HCT116 (cell line): ENCODE measurements around the gene LDAH. TPM values are rescaled to one million over a fixed set of nuclear protein-coding genes. Genes with fewer than 3 reads are reported as not detected.

Source experiments
- ATAC-seq: fragments of 200-7000 bp; cut with Tn5 transposase; 2 replicates; pipeline ENCODE4 v1.9.1; 2020; ENCODE audit warnings: mild to moderate bottlenecking, moderate library complexity
- BruUV-seq: library from RNA; stranded (reverse); fragments of 400-500 nt; replicated peaks from 2 replicates; lab custom pipeline; 2021; lab: Mats Ljungman, UMichigan
- CTCF ChIA-PET: fragments of 300-600 bp; sonication (Branson Sonifier 250); formaldehyde crosslinking; loops from one replicate; lab custom pipeline; 2021; ENCODE audit warnings: antibody characterized with exemption; lab: Charles Lee
- POLR2A ChIA-PET: fragments of 300-600, 350-600 bp; sonication (Branson Sonifier 250); formaldehyde crosslinking; loops from one replicate; lab custom pipeline; 2021; ENCODE audit warnings: antibody characterized with exemption; lab: Charles Lee
- RAD21 ChIA-PET, 2 experiments: fragments of 300-600 bp; sonication (Branson Sonifier 250); formaldehyde crosslinking; loops; one replicate each; lab custom pipeline; 2023; ENCODE audit warnings: low total read pairs in 2 of 2; ENCODE audit not compliant: uncharacterized antibody in 2 of 2, unreplicated experiment in 2 of 2, low non-redundant PET in 1 of 2; lab: Charles Lee
- DNase-seq: peaks from one replicate; pipeline ENCODE4 v3.0.0-alpha.2; 2010; ENCODE audit warnings: low read depth, low spot score
- H2AFZ ChIP-seq: fragments of 200-600 bp; shearing (Covaris generic), sonication (generic); 2 replicates; pipeline ENCODE4 v1.6.1; 2017; ENCODE audit warnings: low read depth, mixed run types, mixed read lengths, antibody characterized with exemption, low read length; ENCODE audit not compliant: poor library complexity, severe bottlenecking
- H3K27ac ChIP-seq: 2 replicates; pipeline ENCODE4 v1.5.1; 2012; ENCODE audit warnings: low read depth, low read length
- H3K27me3 ChIP-seq: fragments of 200-600 bp; sonication (generic); 2 replicates; pipeline ENCODE4 v1.6.1; 2016; ENCODE audit warnings: mixed run types, low read length, mixed read lengths; ENCODE audit not compliant: insufficient read depth
- H3K36me3 ChIP-seq, 2 experiments: fragments of 200-500 bp in 1 of 2; fragments of 200-600 bp in 1 of 2; sonication (Bioruptor generic) in 1 of 2; sonication (generic) in 1 of 2; 2 replicates each; pipeline versions ENCODE4 v1.5.1 to v1.6.1; 2014 to 2016; ENCODE audit warnings: low read length in 2 of 2, inconsistent platforms in 1 of 2, mixed read lengths in 1 of 2, mixed run types in 1 of 2; ENCODE audit not compliant: insufficient read depth in 2 of 2, control insufficient read depth in 1 of 2
- H3K4me1 ChIP-seq, 2 experiments: fragments of 200-600 bp in 1 of 2; sonication (generic) in 1 of 2; 2 replicates each; pipeline versions ENCODE4 v1.5.1 to v1.6.1; 2012 to 2017; ENCODE audit warnings: low read length in 2 of 2, inconsistent platforms in 1 of 2, mild to moderate bottlenecking in 1 of 2, mixed read lengths in 1 of 2, mixed run types in 1 of 2, moderate library complexity in 1 of 2; ENCODE audit not compliant: insufficient read depth in 2 of 2, control insufficient read depth in 1 of 2
- H3K4me2 ChIP-seq: fragments of 200-600 bp; sonication (generic); 2 replicates; pipeline ENCODE4 v1.6.1; 2017; ENCODE audit warnings: mixed run types, low read length, mixed read lengths
- H3K4me3 ChIP-seq, 2 experiments: fragments of 200-600 bp in 1 of 2; sonication (generic) in 1 of 2; replicated peaks in 1 of 2; 2 replicates each; pipeline ENCODE4 v1.5.1; 2011 to 2016; ENCODE audit warnings: low read length in 2 of 2, control low read depth in 1 of 2, low read depth in 1 of 2, mild to moderate bottlenecking in 1 of 2, mixed read lengths in 1 of 2, mixed run types in 1 of 2
- H3K79me2 ChIP-seq: fragments of 200-600 bp; sonication (generic); 2 replicates; pipeline ENCODE4 v1.6.1; 2017; ENCODE audit warnings: mild to moderate bottlenecking, mixed run types, low read length, moderate library complexity, mixed read lengths; ENCODE audit not compliant: insufficient read depth
- H3K9ac ChIP-seq: fragments of 200-600 bp; sonication (generic); 2 replicates; pipeline ENCODE4 v1.6.1; 2016; ENCODE audit warnings: low read length, mixed read lengths
- H3K9me2 ChIP-seq: fragments of 200-600 bp; sonication (generic), shearing (Covaris generic); 2 replicates; pipeline ENCODE4 v1.6.1; 2017; ENCODE audit warnings: mixed run types, mild to moderate bottlenecking, moderate library complexity; ENCODE audit not compliant: insufficient read depth
- H3K9me3 ChIP-seq, 2 experiments: fragments of 200-500 bp in 1 of 2; fragments of 200-600 bp in 1 of 2; sonication (Bioruptor generic) in 1 of 2; sonication (generic) in 1 of 2; 2 replicates each; pipeline ENCODE4 v1.6.1; 2014 to 2017; ENCODE audit warnings: low read length in 2 of 2, mixed read lengths in 2 of 2, inconsistent platforms in 1 of 2, low read depth in 1 of 2, mild to moderate bottlenecking in 1 of 2, mixed run types in 1 of 2, moderate library complexity in 1 of 2; ENCODE audit not compliant: control insufficient read depth in 1 of 2, insufficient read depth in 1 of 2
- H4K20me1 ChIP-seq: fragments of 200-600 bp; sonication (generic), shearing (Covaris generic); 2 replicates; pipeline ENCODE4 v1.6.1; 2017; ENCODE audit warnings: mixed run types, mild to moderate bottlenecking, moderate library complexity; ENCODE audit not compliant: insufficient read depth
- ATF3 ChIP-seq: IDR thresholded peaks from 2 replicates; pipeline ENCODE4 v1.6.1; 2012
- CBX3 ChIP-seq: IDR thresholded peaks from 2 replicates; pipeline ENCODE4 v1.6.1; 2012; ENCODE audit warnings: low read depth
- CEBPB ChIP-seq: IDR thresholded peaks from 2 replicates; pipeline ENCODE4 v1.6.1; 2012; ENCODE audit warnings: low read depth
- CTCF ChIP-seq, 3 experiments: fragments of 200-600 bp in 1 of 3; sonication (generic) in 1 of 3; IDR thresholded peaks in 2 of 3; conservative IDR thresholded peaks in 1 of 3; 2 replicates each; pipeline ENCODE4 v1.5.1; 2012 to 2017; ENCODE audit warnings: low read depth in 2 of 3, low read length in 2 of 3, antibody characterized with exemption in 1 of 3, borderline replicate concordance in 1 of 3, control low read depth in 1 of 3, mild to moderate bottlenecking in 1 of 3, mixed read lengths in 1 of 3, mixed run types in 1 of 3, moderate library complexity in 1 of 3; ENCODE audit not compliant: insufficient read depth in 1 of 3
- EGR1 ChIP-seq: IDR thresholded peaks from 2 replicates; pipeline ENCODE4 v1.6.1; 2012; ENCODE audit warnings: low read depth
- EZH2 ChIP-seq: fragments of 200-600 bp; sonication (generic); IDR thresholded peaks from 2 replicates; pipeline ENCODE4 v1.6.1; 2017; ENCODE audit warnings: antibody characterized with exemption, mixed run types
- EZH2phosphoT487 ChIP-seq: fragments of 200-600 bp; IDR thresholded peaks from 2 replicates; pipeline ENCODE4 v1.6.1; 2018; ENCODE audit warnings: antibody characterized with exemption, borderline replicate concordance
- POLR2A ChIP-seq: IDR thresholded peaks from 2 replicates; pipeline ENCODE4 v1.7.0; 2011; ENCODE audit warnings: borderline replicate concordance; ENCODE audit not compliant: insufficient read depth, insufficient read length; ENCODE audit errors: extremely low read depth
- POLR2AphosphoS5 ChIP-seq: IDR thresholded peaks from 2 replicates; pipeline ENCODE4 v1.6.1; 2011; ENCODE audit warnings: mild to moderate bottlenecking, low read depth, low read length, moderate library complexity
- RAD21 ChIP-seq: IDR thresholded peaks from 2 replicates; pipeline ENCODE4 v1.6.1; 2012; ENCODE audit warnings: low read depth, mild to moderate bottlenecking
- TCF7L2 ChIP-seq: IDR thresholded peaks from 2 replicates; pipeline ENCODE4 v1.7.0; 2011; ENCODE audit warnings: borderline replicate concordance, inconsistent platforms; ENCODE audit not compliant: insufficient read depth, insufficient read length; ENCODE audit errors: extremely low read depth
- YY1 ChIP-seq: IDR thresholded peaks from 2 replicates; pipeline ENCODE4 v1.6.1; 2011; ENCODE audit warnings: low read length, low read depth, moderate library complexity, mild to moderate bottlenecking; ENCODE audit not compliant: insufficient replicate concordance; ENCODE audit errors: extremely low read depth
- ZFX ChIP-seq: fragments of 450-650 bp; IDR thresholded peaks from 2 replicates; pipeline ENCODE4 v1.6.1; 2017
- ZNF274 ChIP-seq: fragments of 200-500 bp; sonication (Bioruptor generic); IDR thresholded peaks from 2 replicates; pipeline ENCODE4 v1.6.1; 2014; ENCODE audit warnings: mild to moderate bottlenecking, low read depth, low read length, inconsistent platforms
- intact Hi-C: fragments of 100-400 bp; cut with micrococcal nuclease; formaldehyde crosslinking; loops from 2 replicates; pipeline ENCODE4 v1.10.0; 2022
- total RNA-seq: library from RNA; stranded (reverse); gene quantifications from one replicate; pipeline ENCODE4 v1.2.1, GENCODE V29; 2021; ENCODE audit not compliant: unreplicated experiment

LDAH gene
- total RNA-seq, 1 experiment from 2014 or later, result 25.7 TPM

GRCh38 chr2:20844246-20844645 is 21.3 kb upstream of the LDAH start:
- Histone ChIP-seq H3K4me2 (no peak overlapping the region), H3K9me3 (no peaks in the 10 kb centered on the region), H2AFZ (no peak overlapping the region), H4K20me1 (no peaks in the 10 kb centered on the region), H3K9me2 (no peaks in the 10 kb centered on the region), H3K79me2 (no peaks in the 10 kb centered on the region), H3K4me1 (no peaks in the 10 kb centered on the region), H3K27ac (no peak overlapping the region), H3K27me3 (peaks cover 55% of the 10 kb centered on the region), H3K36me3 (no peaks in the 10 kb centered on the region), H3K4me3 (no peak overlapping the region), H3K9ac (no peak overlapping the region)
- ATAC-seq (no peak), DNase-seq (no peak)
- POLR2A ChIA-PET, result no interaction called here
- BruUV-seq, result no TSS peak
- CTCF ChIA-PET, result no interaction called here
- intact Hi-C loops, result no loop called here
- RAD21 ChIA-PET, result no interaction called here
- TF ChIP-seq EGR1 (no peak), ZFX (no peak), EZH2phosphoT487 (no peak), CTCF (IDR thresholded peaks at IDR 0.05 in 2 of 3, conservative IDR thresholded peaks at IDR 0.05 in 1 of 3; ENCODE audit: borderline replicate concordance in 1 of 3, insufficient read depth in 1 of 3, low read depth in 2 of 3, low read length in 2 of 3) (no peak), POLR2AphosphoS5 (no peak), TCF7L2 (no peak), CBX3 (no peak), ATF3 (no peak), EZH2 (no peak), POLR2A (no peak), RAD21 (no peak), YY1 (no peak), CEBPB (no peak), ZNF274 (no peak)
